ENCODE data around the gene COL5A1.

DNA sequence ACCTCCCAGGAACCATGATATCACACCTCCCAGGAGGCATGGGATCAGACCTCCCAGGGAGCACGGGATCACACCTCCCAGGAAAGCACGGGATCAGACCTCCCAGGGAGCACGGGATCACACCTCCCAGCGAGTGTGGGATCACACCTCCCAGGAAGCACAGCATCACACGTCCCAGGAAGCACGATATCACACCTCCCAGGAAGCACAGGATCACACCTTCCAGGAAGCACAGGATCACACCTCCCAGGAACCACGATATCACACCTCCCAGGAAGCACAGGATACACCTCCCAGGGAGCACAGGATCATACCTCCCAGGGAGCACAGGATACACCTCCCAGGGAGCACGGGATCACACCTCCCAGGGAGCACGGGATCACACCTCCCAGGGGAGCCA is 209.0 kb downstream of the COL5A1 start:
- no peak for TF ChIP-seq EZH2 (IDR thresholded peaks at IDR 0.05; ENCODE audit: low read length, missing control alignments)
- TF ChIP-seq, protein P1, sequence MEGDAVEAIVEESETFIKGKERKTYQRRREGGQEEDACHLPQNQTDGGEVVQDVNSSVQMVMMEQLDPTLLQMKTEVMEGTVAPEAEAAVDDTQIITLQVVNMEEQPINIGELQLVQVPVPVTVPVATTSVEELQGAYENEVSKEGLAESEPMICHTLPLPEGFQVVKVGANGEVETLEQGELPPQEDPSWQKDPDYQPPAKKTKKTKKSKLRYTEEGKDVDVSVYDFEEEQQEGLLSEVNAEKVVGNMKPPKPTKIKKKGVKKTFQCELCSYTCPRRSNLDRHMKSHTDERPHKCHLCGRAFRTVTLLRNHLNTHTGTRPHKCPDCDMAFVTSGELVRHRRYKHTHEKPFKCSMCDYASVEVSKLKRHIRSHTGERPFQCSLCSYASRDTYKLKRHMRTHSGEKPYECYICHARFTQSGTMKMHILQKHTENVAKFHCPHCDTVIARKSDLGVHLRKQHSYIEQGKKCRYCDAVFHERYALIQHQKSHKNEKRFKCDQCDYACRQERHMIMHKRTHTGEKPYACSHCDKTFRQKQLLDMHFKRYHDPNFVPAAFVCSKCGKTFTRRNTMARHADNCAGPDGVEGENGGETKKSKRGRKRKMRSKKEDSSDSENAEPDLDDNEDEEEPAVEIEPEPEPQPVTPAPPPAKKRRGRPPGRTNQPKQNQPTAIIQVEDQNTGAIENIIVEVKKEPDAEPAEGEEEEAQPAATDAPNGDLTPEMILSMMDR (conservative IDR thresholded peaks at IDR 0.05 in 1 of 2, IDR thresholded peaks at IDR 0.05 in 1 of 2; ENCODE audit: low read depth in 1 of 2, low read length in 2 of 2): no peak

Data from fibroblast of lung (primary cell).